ENCODE results near the gene IRF2BP1. TPM values are rescaled to one million over a fixed set of nuclear protein-coding genes. Genes with fewer than 3 reads are reported as not detected.

Gene IRF2BP1
- polyA plus RNA-seq, 2 donors, result 9.0 to 10.6 TPM

DNA sequence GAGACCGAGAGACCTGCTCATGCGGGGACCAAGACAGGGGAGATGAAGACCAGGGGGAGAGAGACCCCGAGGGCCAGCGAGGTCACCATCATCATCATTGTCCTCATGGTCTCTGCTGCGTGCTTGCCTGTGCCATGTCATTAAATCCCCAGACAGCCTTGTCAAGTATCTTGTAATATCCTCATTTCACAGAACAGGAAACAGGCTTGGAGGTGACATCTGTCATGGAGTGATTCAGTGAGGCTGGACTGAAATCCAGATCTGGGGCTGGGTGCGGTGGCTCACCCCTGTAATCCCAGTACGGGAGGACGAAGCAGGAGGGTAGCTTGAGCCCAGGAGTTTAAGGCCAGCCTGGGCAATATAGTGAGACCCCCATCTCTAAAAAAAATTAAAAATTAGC is 34.5 kb upstream of the IRF2BP1 start:
- no peaks in the 10 kb centered on the region for H3K4me1 ChIP-seq (ENCODE audit: control insufficient read depth in 2 of 2, insufficient read depth in 2 of 2, low read length in 1 of 2)

GRCh38 chr19:45919678-45920077 is 33.7 kb upstream of the IRF2BP1 start:
- H3K9me3 ChIP-seq (ENCODE audit: control insufficient read depth in 2 of 2, insufficient read depth in 1 of 2, low read depth in 1 of 2, low read length in 1 of 2), result no peaks in the 10 kb centered on the region
- H3K4me1 ChIP-seq (ENCODE audit: control insufficient read depth in 2 of 2, insufficient read depth in 2 of 2, low read length in 1 of 2), result no peaks in the 10 kb centered on the region
- H3K36me3 ChIP-seq (ENCODE audit: control insufficient read depth in 2 of 2, insufficient read depth in 2 of 2, low read length in 1 of 2), result no peaks in the 10 kb centered on the region
- no peaks in the 10 kb centered on the region for H3K27me3 ChIP-seq (ENCODE audit: control insufficient read depth in 1 of 2, insufficient read depth in 2 of 2, low read length in 2 of 2)
- no peak overlapping the region for H3K27ac ChIP-seq (ENCODE audit: low read depth in 2 of 2, low read length in 1 of 2)
- H3K4me3 ChIP-seq (ENCODE audit: low read depth in 1 of 2, low read length in 2 of 2), result no peak overlapping the region
- WGBS, 2 donors, result 51 to 61% methylated on average over 7 of the region's 7 CpGs

More for the DNA sequence above, 34.5 kb upstream of the IRF2BP1 start:
- 70 to 72% methylated on average over 8 of the region's 8 CpGs for WGBS, 2 donors
- no peaks in the 10 kb centered on the region for H3K36me3 ChIP-seq (ENCODE audit: control insufficient read depth in 2 of 2, insufficient read depth in 2 of 2, low read length in 1 of 2)
- H3K27me3 ChIP-seq (ENCODE audit: control insufficient read depth in 1 of 2, insufficient read depth in 2 of 2, low read length in 2 of 2), result no peaks in the 10 kb centered on the region
- H3K9me3 ChIP-seq (ENCODE audit: control insufficient read depth in 2 of 2, insufficient read depth in 1 of 2, low read depth in 1 of 2, low read length in 1 of 2), result no peaks in the 10 kb centered on the region
- no peak overlapping the region for H3K4me3 ChIP-seq (ENCODE audit: low read depth in 1 of 2, low read length in 2 of 2)
- H3K27ac ChIP-seq (ENCODE audit: low read depth in 2 of 2, low read length in 1 of 2), result no peak overlapping the region

DNA sequence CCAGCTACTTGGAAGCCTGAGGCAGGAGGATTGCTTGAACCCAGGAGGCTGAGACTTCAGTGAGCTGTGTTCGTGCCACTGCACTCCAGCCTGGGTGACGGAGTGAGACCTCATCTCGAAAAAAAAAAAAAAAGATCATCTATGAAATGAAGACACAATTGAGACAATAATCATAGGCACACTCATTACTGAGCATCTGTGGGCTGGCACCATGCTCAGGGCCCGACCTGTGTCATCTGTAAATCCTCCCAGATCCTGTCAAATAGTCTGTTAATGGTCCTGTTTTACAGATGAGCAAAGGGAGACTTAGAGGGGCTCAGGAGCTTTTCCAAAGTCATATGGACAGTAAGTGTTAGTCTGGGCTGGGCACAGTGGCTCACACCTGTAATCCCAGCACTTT is 32.8 kb upstream of the IRF2BP1 start:
- Histone ChIP-seq H3K27me3 (ENCODE audit: control insufficient read depth in 1 of 2, insufficient read depth in 2 of 2, low read length in 2 of 2) (no peaks in the 10 kb centered on the region), H3K9me3 (ENCODE audit: control insufficient read depth in 2 of 2, insufficient read depth in 1 of 2, low read depth in 1 of 2, low read length in 1 of 2) (no peaks in the 10 kb centered on the region), H3K4me3 (ENCODE audit: low read depth in 1 of 2, low read length in 2 of 2) (no peak overlapping the region), H3K27ac (ENCODE audit: low read depth in 2 of 2, low read length in 1 of 2) (no peak overlapping the region), H3K36me3 (ENCODE audit: control insufficient read depth in 2 of 2, insufficient read depth in 2 of 2, low read length in 1 of 2) (no peaks in the 10 kb centered on the region), H3K4me1 (ENCODE audit: control insufficient read depth in 2 of 2, insufficient read depth in 2 of 2, low read length in 1 of 2) (no peaks in the 10 kb centered on the region)
- 59 to 71% methylated on average over 4 of the region's 4 CpGs for whole genome bisulfite sequencing, 2 donors

- Histone ChIP-seq H3K9me3 (ENCODE audit: control insufficient read depth in 2 of 2, insufficient read depth in 1 of 2, low read depth in 1 of 2, low read length in 1 of 2) (no peaks in the 10 kb centered on the region), H3K27me3 (ENCODE audit: control insufficient read depth in 1 of 2, insufficient read depth in 2 of 2, low read length in 2 of 2) (no peaks in the 10 kb centered on the region), H3K36me3 (ENCODE audit: control insufficient read depth in 2 of 2, insufficient read depth in 2 of 2, low read length in 1 of 2) (no peaks in the 10 kb centered on the region), H3K4me3 (ENCODE audit: low read depth in 1 of 2, low read length in 2 of 2) (no peak overlapping the region), H3K27ac (ENCODE audit: low read depth in 2 of 2, low read length in 1 of 2) (no peak overlapping the region), H3K4me1 (ENCODE audit: control insufficient read depth in 2 of 2, insufficient read depth in 2 of 2, low read length in 1 of 2) (no peaks in the 10 kb centered on the region)
- WGBS, 2 donors, result 37 to 48% methylated on average over 4 of the region's 4 CpGs
Observed at GRCh38 chr19:45917421-45918091, 31.6 kb upstream of the IRF2BP1 start.

- H3K36me3 ChIP-seq (ENCODE audit: control insufficient read depth in 2 of 2, insufficient read depth in 2 of 2, low read length in 1 of 2), result no peaks in the 10 kb centered on the region
- H3K27ac ChIP-seq (ENCODE audit: low read depth in 2 of 2, low read length in 1 of 2), result no peak within 1 kb of the TSS
- H3K9me3 ChIP-seq (ENCODE audit: control insufficient read depth in 2 of 2, insufficient read depth in 1 of 2, low read depth in 1 of 2, low read length in 1 of 2), result no peaks in the 10 kb centered on the region
- no peaks in the 10 kb centered on the region for H3K4me1 ChIP-seq (ENCODE audit: control insufficient read depth in 2 of 2, insufficient read depth in 2 of 2, low read length in 1 of 2)
- H3K27me3 ChIP-seq (ENCODE audit: control insufficient read depth in 1 of 2, insufficient read depth in 2 of 2, low read length in 2 of 2), result no peaks in the 10 kb centered on the region
- H3K4me3 ChIP-seq (ENCODE audit: low read depth in 1 of 2, low read length in 2 of 2), result no peak within 1 kb of the TSS
- WGBS, 2 donors, result 60 to 61% methylated on average over 44 of the region's 44 CpGs
Observed at GRCh38 chr19:45913874-45914830, 28.2 kb upstream of the IRF2BP1 start, which contains the start of gene NANOS2. Gene NANOS2 (minus strand): TSS chr19:45914778. CDS start chr19:45914693, 85 bp downstream.

GRCh38 chr19:45911291-45911690 is 25.4 kb upstream of the IRF2BP1 start:
- no peaks in the 10 kb centered on the region for H3K4me1 ChIP-seq (ENCODE audit: control insufficient read depth in 2 of 2, insufficient read depth in 2 of 2, low read length in 1 of 2)
- no peak overlapping the region for H3K4me3 ChIP-seq (ENCODE audit: low read depth in 1 of 2, low read length in 2 of 2)
- H3K27ac ChIP-seq (ENCODE audit: low read depth in 2 of 2, low read length in 1 of 2), result no peak overlapping the region
- 61 to 71% methylated on average over 8 of the region's 8 CpGs for WGBS, 2 donors
- no peaks in the 10 kb centered on the region for H3K27me3 ChIP-seq (ENCODE audit: control insufficient read depth in 1 of 2, insufficient read depth in 2 of 2, low read length in 2 of 2)
- no peaks in the 10 kb centered on the region for H3K9me3 ChIP-seq (ENCODE audit: control insufficient read depth in 2 of 2, insufficient read depth in 1 of 2, low read depth in 1 of 2, low read length in 1 of 2)
- H3K36me3 ChIP-seq (ENCODE audit: control insufficient read depth in 2 of 2, insufficient read depth in 2 of 2, low read length in 1 of 2), result no peaks in the 10 kb centered on the region

- Histone ChIP-seq H3K4me1 (ENCODE audit: control insufficient read depth in 2 of 2, insufficient read depth in 2 of 2, low read length in 1 of 2) (no peaks in the 10 kb centered on the region), H3K9me3 (ENCODE audit: control insufficient read depth in 2 of 2, insufficient read depth in 1 of 2, low read depth in 1 of 2, low read length in 1 of 2) (no peaks in the 10 kb centered on the region), H3K36me3 (ENCODE audit: control insufficient read depth in 2 of 2, insufficient read depth in 2 of 2, low read length in 1 of 2) (no peaks in the 10 kb centered on the region), H3K4me3 (ENCODE audit: low read depth in 1 of 2, low read length in 2 of 2) (no peak overlapping the region), H3K27ac (ENCODE audit: low read depth in 2 of 2, low read length in 1 of 2) (no peak overlapping the region), H3K27me3 (ENCODE audit: control insufficient read depth in 1 of 2, insufficient read depth in 2 of 2, low read length in 2 of 2) (no peaks in the 10 kb centered on the region)
- 75 to 77% methylated on average over 5 of the region's 5 CpGs for WGBS, 2 donors
Observed at GRCh38 chr19:45908956-45909355, 23.0 kb upstream of the IRF2BP1 start.

- WGBS, 2 donors, result 85 to 88% methylated on average over 3 of the region's 3 CpGs
- H3K27ac ChIP-seq (ENCODE audit: low read depth in 2 of 2, low read length in 1 of 2), result no peak overlapping the region
- H3K4me3 ChIP-seq (ENCODE audit: low read depth in 1 of 2, low read length in 2 of 2), result no peak overlapping the region
- H3K4me1 ChIP-seq (ENCODE audit: control insufficient read depth in 2 of 2, insufficient read depth in 2 of 2, low read length in 1 of 2), result peaks cover 2 to 4% of the 10 kb centered on the region in 2 donors
- no peaks in the 10 kb centered on the region for H3K9me3 ChIP-seq (ENCODE audit: control insufficient read depth in 2 of 2, insufficient read depth in 1 of 2, low read depth in 1 of 2, low read length in 1 of 2)
- H3K36me3 ChIP-seq (ENCODE audit: control insufficient read depth in 2 of 2, insufficient read depth in 2 of 2, low read length in 1 of 2), result no peaks in the 10 kb centered on the region
- no peaks in the 10 kb centered on the region for H3K27me3 ChIP-seq (ENCODE audit: control insufficient read depth in 1 of 2, insufficient read depth in 2 of 2, low read length in 2 of 2)
Observed at GRCh38 chr19:45906221-45906620, 20.3 kb upstream of the IRF2BP1 start.

DNA sequence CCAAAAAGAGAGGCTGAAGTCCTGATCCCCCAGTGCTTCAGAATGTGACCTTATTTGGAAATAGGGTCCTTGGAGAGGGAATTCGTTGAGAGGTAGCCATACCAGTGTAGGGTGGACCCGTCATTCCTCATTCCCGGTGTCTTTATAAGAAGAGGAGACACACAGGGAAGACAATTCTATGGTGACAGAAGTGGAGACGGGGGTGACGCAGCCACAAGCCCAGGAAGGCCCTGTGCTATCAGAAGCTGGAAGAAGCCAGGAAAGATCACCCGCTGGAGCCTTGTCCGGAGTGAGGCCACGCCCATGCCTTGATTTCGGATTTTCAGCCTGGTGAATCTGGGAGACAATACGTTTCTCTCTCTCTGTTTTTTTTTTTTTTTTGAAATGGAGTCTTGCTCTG is 19.1 kb upstream of the IRF2BP1 start:
- no peak overlapping the region for H3K27ac ChIP-seq (ENCODE audit: low read depth in 2 of 2, low read length in 1 of 2)
- 80 to 83% methylated on average over 10 of the region's 10 CpGs for WGBS, 2 donors

More for the DNA sequence above, 19.1 kb upstream of the IRF2BP1 start:
- Histone ChIP-seq H3K4me3 (ENCODE audit: low read depth in 1 of 2, low read length in 2 of 2) (no peak overlapping the region), H3K4me1 (ENCODE audit: control insufficient read depth in 2 of 2, insufficient read depth in 2 of 2, low read length in 1 of 2) (peaks cover 4% of the 10 kb centered on the region in 2 donors), H3K36me3 (ENCODE audit: control insufficient read depth in 2 of 2, insufficient read depth in 2 of 2, low read length in 1 of 2) (no peaks in the 10 kb centered on the region), H3K9me3 (ENCODE audit: control insufficient read depth in 2 of 2, insufficient read depth in 1 of 2, low read depth in 1 of 2, low read length in 1 of 2) (no peaks in the 10 kb centered on the region), H3K27me3 (ENCODE audit: control insufficient read depth in 1 of 2, insufficient read depth in 2 of 2, low read length in 2 of 2) (no peaks in the 10 kb centered on the region)

Measured in esophagus (tissue), 2 donors.